Inferior parietal cortex (tissue), 1 donor: ENCODE results near the gene AMDHD1.

ENCODE experiments used
- DNase-seq: peaks from one replicate; pipeline ENCODE4 v3.0.0-alpha.2; 2016; ENCODE audit errors: extremely low spot score

AMDHD1 gene

GRCh38 chr12:95995238-95996031 lies 52.3 kb downstream of the AMDHD1 start:
- no peak for DNase-seq

- DNase-seq, result no peak
Observed at GRCh38 chr12:95996034-95996658, 53.0 kb downstream of the AMDHD1 start, which contains the start of gene HAL. HAL (minus strand) TSS chr12:95996344; CDS start chr12:95995910, 434 bp downstream.

GRCh38 chr12:95997276-95997675 lies 54.1 kb downstream of the AMDHD1 start:
- no peak for DNase-seq

- no peak for DNase-seq
Observed at GRCh38 chr12:95997911-95998510, 54.9 kb downstream of the AMDHD1 start.

GRCh38 chr12:95998611-95999286 lies 55.6 kb downstream of the AMDHD1 start:
- peak; percentile 75 for DNase-seq

GRCh38 chr12:95999484-95999883 lies 56.4 kb downstream of the AMDHD1 start:
- no peak for DNase-seq

- DNase-seq, result no peak
Observed at GRCh38 chr12:96000858-96001257, 57.7 kb downstream of the AMDHD1 start.

- DNase-seq, result no peak
Observed at GRCh38 chr12:96006727-96007126, 63.6 kb downstream of the AMDHD1 start.

- no peak for DNase-seq
Observed at GRCh38 chr12:96007729-96008128, 64.6 kb downstream of the AMDHD1 start.

GRCh38 chr12:96014943-96015599 lies 71.9 kb downstream of the AMDHD1 start:
- no peak for DNase-seq

- no peak for DNase-seq
Observed at GRCh38 chr12:96015672-96016071, 72.5 kb downstream of the AMDHD1 start.
